SKM-1 treated with dmso at 0.1 percent for 144 hours (cell line): ENCODE measurements around the gene TRPM7.
"Not testable (repeated sequence)": the region's sequence is repeated elsewhere in the genome, so short reads cannot be mapped to it uniquely, and the experiment has no call there.

Experiments used
- DNase-seq: peaks from one replicate; lab custom pipeline; 2025; ENCODE audit not compliant: unreplicated experiment; lab: John Stamatoyannopoulos, UW

TRPM7 gene, protein sequence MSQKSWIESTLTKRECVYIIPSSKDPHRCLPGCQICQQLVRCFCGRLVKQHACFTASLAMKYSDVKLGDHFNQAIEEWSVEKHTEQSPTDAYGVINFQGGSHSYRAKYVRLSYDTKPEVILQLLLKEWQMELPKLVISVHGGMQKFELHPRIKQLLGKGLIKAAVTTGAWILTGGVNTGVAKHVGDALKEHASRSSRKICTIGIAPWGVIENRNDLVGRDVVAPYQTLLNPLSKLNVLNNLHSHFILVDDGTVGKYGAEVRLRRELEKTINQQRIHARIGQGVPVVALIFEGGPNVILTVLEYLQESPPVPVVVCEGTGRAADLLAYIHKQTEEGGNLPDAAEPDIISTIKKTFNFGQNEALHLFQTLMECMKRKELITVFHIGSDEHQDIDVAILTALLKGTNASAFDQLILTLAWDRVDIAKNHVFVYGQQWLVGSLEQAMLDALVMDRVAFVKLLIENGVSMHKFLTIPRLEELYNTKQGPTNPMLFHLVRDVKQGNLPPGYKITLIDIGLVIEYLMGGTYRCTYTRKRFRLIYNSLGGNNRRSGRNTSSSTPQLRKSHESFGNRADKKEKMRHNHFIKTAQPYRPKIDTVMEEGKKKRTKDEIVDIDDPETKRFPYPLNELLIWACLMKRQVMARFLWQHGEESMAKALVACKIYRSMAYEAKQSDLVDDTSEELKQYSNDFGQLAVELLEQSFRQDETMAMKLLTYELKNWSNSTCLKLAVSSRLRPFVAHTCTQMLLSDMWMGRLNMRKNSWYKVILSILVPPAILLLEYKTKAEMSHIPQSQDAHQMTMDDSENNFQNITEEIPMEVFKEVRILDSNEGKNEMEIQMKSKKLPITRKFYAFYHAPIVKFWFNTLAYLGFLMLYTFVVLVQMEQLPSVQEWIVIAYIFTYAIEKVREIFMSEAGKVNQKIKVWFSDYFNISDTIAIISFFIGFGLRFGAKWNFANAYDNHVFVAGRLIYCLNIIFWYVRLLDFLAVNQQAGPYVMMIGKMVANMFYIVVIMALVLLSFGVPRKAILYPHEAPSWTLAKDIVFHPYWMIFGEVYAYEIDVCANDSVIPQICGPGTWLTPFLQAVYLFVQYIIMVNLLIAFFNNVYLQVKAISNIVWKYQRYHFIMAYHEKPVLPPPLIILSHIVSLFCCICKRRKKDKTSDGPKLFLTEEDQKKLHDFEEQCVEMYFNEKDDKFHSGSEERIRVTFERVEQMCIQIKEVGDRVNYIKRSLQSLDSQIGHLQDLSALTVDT (N-terminal part only)

DNA sequence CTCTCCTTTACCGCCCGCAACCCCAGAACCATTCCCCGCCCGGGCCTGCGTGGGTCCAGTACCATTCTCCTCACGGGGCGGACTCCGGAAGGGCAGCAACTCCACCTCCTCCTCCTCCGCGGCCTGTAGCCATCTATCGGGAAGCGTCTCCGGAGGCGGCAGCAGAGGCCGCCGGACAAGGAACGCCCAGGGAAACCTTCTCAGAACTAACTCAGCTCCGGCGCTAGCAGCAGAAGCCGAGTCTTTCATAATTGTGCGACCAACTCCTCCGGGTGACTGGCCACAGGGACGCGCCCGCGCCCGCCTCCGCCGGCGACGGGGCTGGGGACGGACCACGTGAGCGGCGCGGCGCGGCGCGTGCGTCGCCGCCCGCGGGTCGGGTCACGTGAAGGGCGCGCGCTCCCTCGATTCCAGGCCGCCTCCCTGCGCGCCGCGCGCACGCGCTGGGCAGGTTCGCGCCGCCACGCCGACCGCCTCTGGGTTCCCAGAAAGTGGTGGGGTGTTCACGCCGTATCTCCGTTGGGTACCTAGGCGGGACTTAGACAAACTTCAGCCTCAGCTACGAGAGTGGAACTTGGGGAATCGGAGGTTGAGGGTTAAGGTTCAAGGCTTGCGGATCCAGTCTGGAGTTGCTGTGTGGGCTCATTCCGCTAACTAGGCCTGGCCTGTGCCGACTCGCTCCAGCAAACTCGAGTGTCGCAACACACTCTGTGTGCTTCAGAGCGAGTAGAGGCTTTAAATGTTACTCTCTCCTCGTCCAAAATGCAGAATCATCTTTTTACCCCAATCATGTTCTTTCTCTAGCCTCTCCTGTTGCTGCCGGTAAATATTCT lies at the start of gene TRPM7:
Gene TRPM7 (minus strand): TSS at position 329 of the 833 bp plus-strand sequence. CDS start 264 bp downstream, at position 65.
- DNase-seq, result peak; percentile 86

DNA sequence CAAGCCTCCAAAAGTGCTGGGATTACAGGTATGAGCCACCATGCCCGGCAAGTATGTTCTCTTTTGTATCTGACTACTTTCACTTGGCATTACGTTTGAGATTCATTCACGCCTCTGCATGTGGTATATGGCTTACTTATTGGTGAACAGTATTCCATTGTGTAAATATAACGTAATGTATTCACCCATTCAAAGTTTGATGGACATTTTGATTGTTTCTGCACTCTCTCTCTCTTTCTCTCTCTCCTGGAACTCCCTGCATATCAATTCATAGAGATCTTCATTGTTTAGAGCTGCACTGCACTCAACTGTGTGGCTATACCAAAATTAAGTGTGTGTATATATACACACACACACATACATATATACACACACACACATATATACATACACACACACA lies 48.6 kb upstream of the TRPM7 start:
- no peak for DNase-seq

DNA sequence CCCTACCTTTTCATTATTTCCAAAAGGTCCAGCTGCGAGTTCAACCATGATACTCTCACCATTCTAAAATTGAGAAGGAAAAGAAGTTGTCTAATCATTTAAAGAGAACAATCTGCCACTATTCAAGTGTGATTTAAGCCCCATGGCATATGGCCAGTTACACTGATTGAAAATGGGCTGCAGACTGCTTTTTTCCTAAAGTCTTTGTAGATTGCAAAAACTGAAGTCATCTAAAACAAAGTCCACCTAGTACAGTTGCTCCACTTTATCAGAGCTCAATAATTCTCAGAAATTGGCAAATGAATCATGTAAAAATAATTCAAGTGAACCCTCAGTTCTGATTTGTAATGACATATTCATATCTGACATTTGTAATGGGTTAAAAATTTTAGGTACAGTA lies 39.7 kb upstream of the TRPM7 start:
- no peak for DNase-seq

DNA sequence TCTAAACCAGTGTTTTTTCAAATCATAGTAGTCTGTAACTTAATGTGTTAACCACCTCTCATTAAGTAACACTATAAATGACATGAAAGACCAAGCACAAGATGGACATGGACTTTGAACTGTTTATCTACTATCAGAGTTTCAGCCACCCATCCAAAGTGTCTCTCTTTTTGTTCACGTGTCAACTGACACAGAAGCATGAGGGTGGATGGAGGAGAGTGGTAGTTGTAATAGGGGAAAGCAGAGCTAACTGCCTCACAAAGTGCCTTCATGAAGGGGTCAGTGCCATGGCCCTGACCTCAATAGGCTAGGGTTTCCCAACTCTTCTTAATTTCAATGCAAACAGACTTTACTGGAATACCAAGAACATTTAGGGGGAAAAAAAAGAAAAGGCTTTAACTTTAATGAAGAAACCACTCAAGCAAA lies 32.1 kb upstream of the TRPM7 start:
- DNase-seq, result no peak

DNA sequence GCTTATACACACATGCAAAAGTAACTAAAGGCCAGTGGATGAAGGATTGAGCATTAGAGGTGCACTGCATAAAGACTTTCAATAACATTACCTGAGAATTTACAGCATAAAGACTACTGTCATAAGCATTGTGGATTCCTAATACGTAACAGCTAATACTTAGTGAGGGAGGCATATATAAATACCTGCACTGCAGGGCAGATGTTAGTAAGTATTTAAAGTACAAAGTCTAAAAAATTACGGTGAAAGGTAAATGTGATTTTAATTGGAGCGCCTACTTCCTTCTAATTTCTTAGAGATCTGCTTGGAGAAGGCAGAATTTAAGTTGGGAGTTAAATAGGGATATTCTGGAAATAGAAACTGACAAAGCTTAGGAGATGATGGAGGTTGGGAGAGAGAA lies 25.4 kb upstream of the TRPM7 start:
- no peak for DNase-seq

DNA sequence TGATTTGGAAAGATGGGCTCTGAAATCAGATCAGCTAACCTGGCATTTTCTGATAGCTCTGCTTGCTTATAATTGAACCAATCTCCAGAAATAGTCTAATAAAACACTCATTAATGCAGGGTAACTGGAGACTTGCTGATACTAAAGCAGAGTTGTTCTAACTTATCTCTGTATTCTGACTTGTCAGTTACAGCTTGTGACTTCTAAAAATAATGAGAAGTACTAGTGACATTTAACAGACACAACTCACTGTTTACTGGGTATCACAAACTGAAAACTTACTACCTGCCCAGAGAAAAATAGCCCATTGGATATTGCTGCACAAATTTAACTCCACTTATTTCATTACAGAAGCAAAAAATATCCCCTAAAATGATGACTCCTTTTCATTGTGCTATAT lies 24.0 kb upstream of the TRPM7 start:
- no peak for DNase-seq

DNA sequence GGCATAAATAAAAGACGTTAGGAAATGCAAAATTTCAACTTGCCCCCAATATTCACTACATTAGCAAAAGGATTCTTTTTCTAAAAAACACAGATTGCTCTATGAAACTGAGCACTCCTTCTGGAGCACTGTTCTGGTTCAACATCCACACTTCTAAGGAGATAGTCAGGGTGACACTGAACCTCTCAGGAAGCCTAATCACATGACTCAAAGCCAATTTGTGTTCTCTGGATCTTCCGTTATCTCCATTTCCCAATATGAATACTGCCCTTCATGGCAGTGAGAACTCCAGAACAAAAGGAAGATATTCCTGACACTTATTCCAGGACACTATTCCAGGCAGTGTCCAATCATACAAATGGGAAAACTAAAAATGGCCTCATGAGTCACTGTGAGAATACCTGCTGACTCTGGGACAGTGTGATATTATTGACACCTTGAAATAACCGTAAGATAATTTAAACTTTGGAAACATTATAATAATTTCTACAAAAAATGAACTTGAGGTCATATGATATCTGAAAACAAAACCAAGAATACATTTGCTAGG lies 21.4 kb upstream of the TRPM7 start:
- DNase-seq, result no peak

DNA sequence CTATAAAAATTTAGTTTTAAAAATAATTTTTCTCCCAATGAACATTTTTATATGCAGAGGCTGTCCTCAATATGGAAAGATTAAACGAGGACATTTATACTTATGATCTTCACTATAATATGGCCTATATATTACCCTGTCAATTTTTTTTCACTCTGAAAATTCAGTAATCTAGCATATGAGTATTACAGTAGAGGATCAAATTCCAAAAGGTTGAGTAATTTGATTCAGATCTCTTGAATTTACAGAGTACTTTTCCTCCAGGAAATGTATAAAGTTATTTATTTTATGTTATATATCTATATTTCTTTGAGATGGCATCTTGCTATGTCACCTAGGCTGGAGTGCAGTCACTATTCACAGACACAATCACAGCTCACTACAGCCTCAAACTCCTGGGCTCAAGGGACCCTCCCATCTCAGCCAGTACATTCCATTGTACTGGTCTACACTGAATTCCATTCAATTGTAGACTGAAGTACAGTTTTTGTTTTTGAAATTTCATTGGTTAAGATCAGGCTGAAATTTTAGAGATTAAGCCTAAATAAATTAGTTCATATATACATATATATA lies 16.3 kb upstream of the TRPM7 start:
- no peak for DNase-seq

DNA sequence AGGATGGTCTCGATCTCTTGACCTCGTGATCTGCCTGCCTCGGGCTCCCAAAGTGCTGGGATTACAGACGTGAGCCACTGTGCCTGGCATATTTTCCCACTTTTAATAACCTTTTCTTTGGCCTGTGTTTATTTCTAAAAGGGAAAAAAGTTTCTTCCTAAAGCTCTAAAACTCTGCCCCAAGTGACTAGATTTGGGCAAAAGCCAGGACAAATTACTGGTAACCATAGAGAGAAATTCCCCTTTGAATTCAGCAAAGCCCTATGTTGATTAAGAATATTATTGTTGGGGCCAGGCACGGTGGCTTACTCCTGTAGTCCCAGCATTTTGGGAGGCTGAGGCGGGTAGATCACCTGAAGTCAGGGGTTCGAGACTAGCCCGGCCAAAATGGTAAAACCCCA lies 11.5 kb upstream of the TRPM7 start:
- no peak for DNase-seq

DNA sequence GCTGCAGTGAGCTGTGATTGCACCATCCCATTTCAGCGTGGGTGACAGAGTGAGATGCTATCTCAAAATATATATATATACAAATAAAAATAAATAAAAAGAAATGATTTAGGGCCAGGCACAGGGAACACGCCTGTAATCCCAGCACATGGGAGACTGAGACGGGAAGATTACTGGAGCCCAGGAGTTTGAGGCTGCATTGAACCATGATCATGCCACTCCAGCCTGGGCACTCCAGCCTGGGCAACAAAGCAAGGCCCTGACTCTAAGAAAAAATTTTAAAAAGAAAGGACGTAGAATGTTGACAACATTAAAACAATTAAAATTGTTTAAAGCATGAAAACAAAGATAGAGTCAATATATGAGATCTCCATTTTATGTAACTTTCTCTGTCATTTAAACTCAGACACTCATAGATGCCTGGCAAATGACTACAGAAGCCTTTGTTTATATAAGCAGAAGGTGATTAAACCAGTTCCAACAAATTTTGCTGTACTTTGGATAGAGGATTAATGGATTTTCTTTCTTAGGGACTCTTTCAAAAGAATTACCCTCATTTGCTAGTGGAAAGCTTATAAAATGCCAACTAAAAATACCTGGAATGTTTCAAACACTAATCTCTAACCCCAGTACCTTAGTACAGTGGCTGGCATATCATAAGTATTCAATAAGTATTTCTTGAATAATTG lies 10.7 kb upstream of the TRPM7 start:
- no peak for DNase-seq

DNA sequence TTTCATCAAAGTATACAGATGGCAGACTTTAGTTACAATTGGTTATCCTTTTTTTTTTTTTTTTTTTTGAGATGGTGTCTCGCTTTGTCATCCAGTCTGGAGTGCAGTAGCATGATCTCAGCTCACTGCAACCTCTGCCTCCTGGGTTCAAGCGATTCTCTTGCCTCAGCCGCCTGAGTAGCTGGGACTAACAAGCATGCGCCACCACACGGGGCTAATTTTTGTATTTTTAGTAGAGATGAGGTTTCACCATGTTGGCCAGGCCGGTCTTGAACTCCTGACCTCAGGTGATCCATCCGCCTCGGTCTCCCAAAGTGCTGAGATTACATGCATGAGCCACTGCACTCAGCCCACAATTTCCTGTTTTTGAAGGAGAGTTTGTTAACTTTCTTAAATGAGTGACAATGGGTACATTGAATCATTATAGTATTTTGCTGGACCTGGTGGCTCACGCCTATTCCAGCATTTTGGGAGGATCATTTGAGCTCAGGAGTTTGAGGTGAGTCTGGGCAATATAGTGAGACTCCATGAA lies 8.1 kb upstream of the TRPM7 start:
- not testable (repeated sequence) for DNase-seq

DNA sequence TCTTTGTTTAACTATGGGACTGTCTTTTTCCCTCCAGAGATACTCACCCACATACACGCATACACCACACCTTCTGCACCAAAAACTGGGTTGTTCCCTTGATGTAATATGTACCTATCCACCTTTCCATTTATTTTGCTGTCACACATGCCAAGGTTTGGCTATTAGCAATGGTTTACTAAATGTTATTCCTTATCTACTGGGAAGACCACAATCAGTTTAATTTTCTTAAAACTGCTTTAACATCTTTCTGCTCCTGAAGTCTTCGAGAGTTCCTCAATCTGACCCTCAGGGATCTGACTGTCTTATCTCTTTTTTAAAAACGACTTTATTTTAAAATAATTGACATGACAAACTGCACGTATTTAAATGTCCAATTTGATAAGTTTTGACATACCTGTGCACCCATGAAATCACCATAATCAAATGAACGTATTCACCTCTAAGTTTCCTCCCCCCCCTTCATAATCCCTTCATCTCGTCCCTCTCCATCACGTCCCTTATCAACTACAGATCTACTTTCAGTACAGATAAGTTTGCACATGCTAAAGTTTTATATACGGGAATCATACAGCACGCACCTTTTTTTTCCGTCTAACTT lies 805 bp upstream of the TRPM7 start:
- DNase-seq, result no peak

DNA sequence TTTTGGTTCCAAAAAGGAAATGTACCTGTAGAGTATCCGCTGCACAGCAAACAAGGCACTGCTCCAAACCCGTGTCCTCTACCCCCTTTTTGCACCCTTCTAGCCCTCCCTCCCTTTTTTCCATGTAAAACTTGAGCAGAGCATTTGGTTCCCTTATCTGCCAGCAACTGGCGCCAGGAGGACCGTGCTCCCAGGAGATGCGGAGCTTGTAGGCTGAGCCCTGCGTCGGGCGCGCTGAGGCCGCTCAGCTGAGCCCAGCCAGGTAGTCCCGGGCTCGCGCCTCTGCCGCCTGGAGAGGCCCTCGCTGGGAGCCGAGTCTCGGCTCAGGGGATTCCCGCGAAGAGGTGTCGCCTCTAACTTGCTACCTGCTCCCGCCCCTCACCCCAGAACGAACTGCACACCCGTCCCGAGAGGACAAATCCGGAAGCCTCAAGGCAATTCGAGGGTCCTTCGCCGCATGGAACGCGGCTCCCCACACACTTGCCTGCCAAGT lies 575 bp downstream of the TRPM7 start:
- no peak for DNase-seq

DNA sequence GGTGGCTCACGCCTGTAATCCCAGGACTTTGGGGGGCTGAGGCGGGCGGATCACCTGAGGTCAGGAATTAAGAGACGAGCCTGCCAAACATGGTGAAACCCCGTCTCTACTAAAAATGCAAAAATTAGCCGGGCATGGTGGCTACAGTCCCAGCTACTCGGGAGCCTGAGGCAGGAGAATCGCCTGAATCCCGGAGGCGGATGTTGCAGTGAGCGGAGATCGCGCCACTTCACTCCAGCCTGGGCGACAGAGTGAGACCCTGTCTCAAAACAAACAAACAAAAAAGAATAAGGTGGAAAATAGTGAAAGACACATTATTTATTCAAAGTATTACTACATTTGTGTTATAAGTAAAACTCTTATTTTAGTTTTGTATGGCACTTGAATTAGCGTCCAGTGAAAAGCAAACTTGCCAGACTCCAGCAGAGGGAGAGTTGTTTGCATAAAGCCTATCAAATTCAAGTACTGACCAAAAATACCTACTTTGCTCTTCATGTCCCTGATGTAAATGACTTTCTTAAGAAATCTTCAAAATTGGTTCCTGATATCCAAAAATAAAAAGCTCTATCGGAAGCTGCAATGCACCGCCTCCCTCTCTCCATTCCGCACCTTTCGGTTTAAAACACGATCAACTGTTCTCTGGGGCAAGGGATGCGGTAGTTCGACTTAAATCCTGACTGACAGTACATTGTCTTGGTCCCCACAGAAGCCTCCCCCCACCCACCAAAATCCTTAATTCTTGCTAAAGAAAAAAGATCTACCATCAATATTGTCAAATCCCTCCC lies 1.2 kb downstream of the TRPM7 start:
- no peak for DNase-seq

DNA sequence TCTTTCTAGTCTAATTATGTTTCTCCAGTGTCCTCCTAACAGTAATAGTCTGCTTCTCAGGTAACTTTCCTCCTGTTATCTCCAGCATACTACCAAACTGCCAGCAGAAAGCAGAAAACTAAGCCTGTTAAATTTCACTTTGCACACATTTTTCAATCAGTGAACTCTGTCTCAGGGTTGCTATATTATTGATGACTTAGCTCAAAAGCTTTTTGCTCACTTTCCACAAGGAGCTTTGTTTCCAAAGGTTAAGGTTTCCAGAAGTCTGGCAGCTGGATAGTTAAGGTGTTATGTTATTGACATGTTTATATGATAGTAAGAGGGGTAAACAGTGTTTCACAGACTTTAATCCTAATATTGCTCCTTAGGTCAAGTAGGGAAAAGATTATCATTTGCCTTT lies 5.1 kb downstream of the TRPM7 start:
- no peak for DNase-seq

DNA sequence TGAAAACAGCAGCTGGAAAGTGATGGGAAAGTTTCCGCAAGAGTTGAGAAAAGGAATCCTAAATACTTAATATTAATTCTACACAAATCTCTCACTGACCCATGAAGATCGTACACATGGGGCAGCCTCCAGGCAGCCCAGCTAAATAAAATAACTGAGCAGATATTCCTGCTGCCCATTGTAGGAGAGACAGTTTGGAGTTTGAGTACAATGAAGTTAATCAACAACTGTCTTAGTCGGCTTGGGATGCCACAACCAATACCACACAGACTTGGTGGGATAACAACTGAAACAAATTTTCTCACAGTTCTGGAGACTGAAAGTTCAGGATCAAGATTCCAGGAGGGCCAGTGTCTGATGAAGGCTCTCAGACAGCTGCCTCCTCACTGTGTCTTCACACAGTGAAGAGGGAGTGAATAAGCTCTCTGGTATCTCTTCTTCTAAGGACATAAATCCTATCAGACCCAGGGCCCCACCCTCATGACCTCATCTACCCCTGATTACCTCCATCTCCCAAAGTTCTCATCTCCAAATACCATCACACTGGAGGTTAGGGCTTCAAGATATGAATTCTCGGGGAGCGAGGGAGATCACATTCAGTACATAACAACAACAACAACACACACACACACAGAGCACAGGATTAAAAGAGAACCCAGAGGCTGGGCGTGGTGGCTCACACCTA lies 9.7 kb downstream of the TRPM7 start:
- no peak for DNase-seq

DNA sequence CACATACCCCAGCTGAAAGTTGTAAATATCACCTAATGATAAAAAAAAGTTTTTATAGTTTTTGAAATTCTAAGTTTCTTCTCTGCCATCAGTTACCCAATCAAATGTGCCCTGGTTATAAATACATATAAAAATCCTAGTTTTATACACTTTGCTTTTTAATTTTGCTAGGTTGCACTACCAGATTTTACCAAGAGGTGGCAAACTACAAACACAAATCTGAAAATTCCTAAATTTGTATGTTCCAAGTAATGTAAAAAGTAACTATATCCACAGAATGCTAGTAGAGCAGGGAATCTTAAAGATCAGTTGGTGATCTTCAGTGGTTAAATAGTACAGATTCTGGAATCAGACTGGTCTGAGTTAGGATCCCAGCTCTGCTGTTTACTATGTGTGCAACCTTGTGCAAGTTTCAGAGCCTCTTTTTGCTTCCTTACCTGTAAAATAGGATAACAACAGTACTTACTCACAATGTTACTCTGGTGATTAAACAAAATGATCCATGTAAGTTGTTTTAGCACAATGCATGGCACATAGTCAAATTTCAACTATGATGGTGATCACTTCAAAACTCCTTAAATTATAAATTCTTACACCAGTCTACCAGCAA lies 11.0 kb downstream of the TRPM7 start:
- DNase-seq, result peak; percentile 12
